ENCODE measurements around the gene STIM1. TPM values are rescaled to one million over a fixed set of nuclear protein-coding genes. Genes with fewer than 3 reads are reported as not detected.

The STIM1 gene
- total RNA-seq, 1 donor = 57.9 TPM

DNA sequence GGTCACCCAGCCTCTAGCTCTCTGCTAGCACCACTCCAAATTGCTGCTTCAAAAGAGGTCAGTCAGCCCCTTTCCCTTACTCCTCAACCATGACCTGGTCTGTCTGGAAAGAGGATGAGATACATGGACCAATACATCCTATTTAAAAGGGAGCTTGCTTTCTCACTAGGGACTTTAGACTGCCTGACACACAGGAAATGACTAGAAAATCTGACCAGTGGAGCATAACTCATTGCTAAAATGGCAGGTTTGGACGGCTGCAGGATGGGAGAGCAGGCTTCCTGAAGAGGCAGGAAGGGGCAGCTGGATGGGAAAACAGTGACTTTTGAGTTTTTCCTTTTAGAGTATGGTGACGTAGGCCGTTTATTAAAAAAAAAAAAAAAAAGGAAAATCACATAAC is 25.3 kb downstream of the STIM1 start:
- Histone ChIP-seq H3K4me2 (ENCODE audit: insufficient read depth, low read length) (peak overlapping the region; percentile 9), H2AFZ (ENCODE audit: low read length) (peak overlapping the region; percentile 27)

DNA sequence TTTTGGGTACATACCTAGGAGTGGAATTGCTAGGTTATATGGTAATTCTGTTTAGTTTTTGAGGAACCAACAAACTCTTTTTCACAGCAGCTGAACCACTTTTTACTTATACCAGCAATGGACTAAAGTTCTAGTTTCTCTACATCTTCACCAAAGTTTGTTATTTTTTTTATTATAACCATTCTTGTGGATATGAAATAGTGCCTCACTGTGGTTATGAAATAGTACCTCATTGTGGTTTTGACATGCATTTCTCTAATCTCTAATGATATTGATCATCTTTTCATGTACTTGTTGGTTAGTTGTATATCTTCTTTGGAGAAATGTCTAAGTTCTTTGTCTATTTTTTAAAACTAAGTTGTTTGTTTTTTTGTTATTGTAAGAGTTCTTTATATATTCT is 27.2 kb downstream of the STIM1 start:
- Histone ChIP-seq H4K20me1 (ENCODE audit: insufficient read depth, low read length) (peaks cover 17% of the 10 kb centered on the region), H3K79me2 (ENCODE audit: insufficient read depth, low read length) (peaks cover 58% of the 10 kb centered on the region), H3K4me3 (ENCODE audit: insufficient read depth, low read length) (no peak overlapping the region), H3K36me3 (ENCODE audit: insufficient read depth, low read length) (no peaks in the 10 kb centered on the region), H3K27ac (ENCODE audit: low read depth, low read length) (no peak overlapping the region), H3K4me1 (ENCODE audit: insufficient read depth, low read length) (peaks cover 10% of the 10 kb centered on the region), H2AFZ (ENCODE audit: low read length) (no peak overlapping the region), H3K27me3 (ENCODE audit: insufficient read depth, low read length) (no peaks in the 10 kb centered on the region), H3K4me2 (ENCODE audit: insufficient read depth, low read length) (no peak overlapping the region), H3K9me3 (ENCODE audit: low read depth, low read length) (no peaks in the 10 kb centered on the region)
- TF ChIP-seq, protein P1, sequence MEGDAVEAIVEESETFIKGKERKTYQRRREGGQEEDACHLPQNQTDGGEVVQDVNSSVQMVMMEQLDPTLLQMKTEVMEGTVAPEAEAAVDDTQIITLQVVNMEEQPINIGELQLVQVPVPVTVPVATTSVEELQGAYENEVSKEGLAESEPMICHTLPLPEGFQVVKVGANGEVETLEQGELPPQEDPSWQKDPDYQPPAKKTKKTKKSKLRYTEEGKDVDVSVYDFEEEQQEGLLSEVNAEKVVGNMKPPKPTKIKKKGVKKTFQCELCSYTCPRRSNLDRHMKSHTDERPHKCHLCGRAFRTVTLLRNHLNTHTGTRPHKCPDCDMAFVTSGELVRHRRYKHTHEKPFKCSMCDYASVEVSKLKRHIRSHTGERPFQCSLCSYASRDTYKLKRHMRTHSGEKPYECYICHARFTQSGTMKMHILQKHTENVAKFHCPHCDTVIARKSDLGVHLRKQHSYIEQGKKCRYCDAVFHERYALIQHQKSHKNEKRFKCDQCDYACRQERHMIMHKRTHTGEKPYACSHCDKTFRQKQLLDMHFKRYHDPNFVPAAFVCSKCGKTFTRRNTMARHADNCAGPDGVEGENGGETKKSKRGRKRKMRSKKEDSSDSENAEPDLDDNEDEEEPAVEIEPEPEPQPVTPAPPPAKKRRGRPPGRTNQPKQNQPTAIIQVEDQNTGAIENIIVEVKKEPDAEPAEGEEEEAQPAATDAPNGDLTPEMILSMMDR (IDR thresholded peaks at IDR 0.05; ENCODE audit: extremely low read depth, low read depth, low read length) = no peak
- no peak for DNase-seq (ENCODE audit: insufficient read length, low spot score, missing footprints)

More for the DNA sequence above, 25.3 kb downstream of the STIM1 start:
- no peaks in the 10 kb centered on the region for H3K9me3 ChIP-seq (ENCODE audit: low read depth, low read length)
- no peaks in the 10 kb centered on the region for H3K27me3 ChIP-seq (ENCODE audit: insufficient read depth, low read length)
- H3K79me2 ChIP-seq (ENCODE audit: insufficient read depth, low read length) = peaks cover 62% of the 10 kb centered on the region
- TF ChIP-seq, protein P1 (IDR thresholded peaks at IDR 0.05; ENCODE audit: extremely low read depth, low read depth, low read length) = no peak
- no peak overlapping the region for H3K4me3 ChIP-seq (ENCODE audit: insufficient read depth, low read length)
- peaks cover 18% of the 10 kb centered on the region for H4K20me1 ChIP-seq (ENCODE audit: insufficient read depth, low read length)
- H3K36me3 ChIP-seq (ENCODE audit: insufficient read depth, low read length) = no peaks in the 10 kb centered on the region
- peak overlapping the region; percentile 57 for H3K27ac ChIP-seq (ENCODE audit: low read depth, low read length)
- peaks cover 10% of the 10 kb centered on the region for H3K4me1 ChIP-seq (ENCODE audit: insufficient read depth, low read length)
- DNase-seq (ENCODE audit: insufficient read length, low spot score, missing footprints) = peak; percentile 82

DNA sequence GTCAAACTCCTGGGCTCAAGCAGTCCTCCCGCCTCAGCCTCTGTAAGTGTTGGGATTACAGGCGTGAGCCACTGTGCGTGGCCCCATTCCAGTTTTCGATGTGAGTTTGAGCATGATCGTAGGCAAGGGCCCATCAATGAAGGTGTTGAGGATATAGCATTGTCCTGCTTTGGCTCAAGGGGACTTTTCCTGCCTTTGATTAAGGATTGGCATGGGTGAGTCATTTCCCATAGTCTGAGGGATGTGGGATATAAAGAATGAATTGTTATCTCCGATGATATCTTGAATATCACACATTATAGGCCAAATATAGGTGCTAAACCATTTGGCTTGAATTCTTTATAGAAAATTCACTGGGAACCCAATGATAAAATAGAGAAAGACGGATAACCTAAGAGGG is 30.4 kb downstream of the STIM1 start:
- Histone ChIP-seq H3K27ac (ENCODE audit: low read depth, low read length) (no peak overlapping the region), H3K4me3 (ENCODE audit: insufficient read depth, low read length) (no peak overlapping the region), H4K20me1 (ENCODE audit: insufficient read depth, low read length) (peaks cover 16% of the 10 kb centered on the region), H3K79me2 (ENCODE audit: insufficient read depth, low read length) (peaks cover 55% of the 10 kb centered on the region), H2AFZ (ENCODE audit: low read length) (no peak overlapping the region), H3K36me3 (ENCODE audit: insufficient read depth, low read length) (no peaks in the 10 kb centered on the region), H3K9me3 (ENCODE audit: low read depth, low read length) (no peaks in the 10 kb centered on the region), H3K27me3 (ENCODE audit: insufficient read depth, low read length) (no peaks in the 10 kb centered on the region), H3K4me2 (ENCODE audit: insufficient read depth, low read length) (no peak overlapping the region), H3K4me1 (ENCODE audit: insufficient read depth, low read length) (peaks cover 2% of the 10 kb centered on the region)
- TF ChIP-seq, protein P1 (IDR thresholded peaks at IDR 0.05; ENCODE audit: extremely low read depth, low read depth, low read length) = no peak
- no peak for DNase-seq (ENCODE audit: insufficient read length, low spot score, missing footprints)

DNA sequence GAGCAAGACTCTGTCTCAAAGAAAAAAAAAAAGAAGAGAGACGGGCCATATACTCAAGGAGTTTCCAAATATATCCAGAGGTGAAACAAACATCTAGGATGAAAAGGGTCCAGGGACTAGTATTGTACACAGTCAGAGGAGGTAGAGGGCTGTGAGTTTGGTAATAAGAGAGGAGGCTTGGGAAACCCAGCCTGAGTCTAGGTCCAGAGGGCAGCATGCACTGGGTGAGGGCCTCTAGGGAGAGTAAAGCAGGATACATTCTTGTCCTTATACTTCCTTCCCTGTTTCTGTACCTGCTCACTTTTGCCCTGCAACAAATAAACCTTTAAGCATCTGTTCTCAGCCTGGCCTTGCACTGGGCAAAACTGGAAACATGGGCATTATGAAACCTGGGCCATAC is 31.5 kb downstream of the STIM1 start:
- no peaks in the 10 kb centered on the region for H3K9me3 ChIP-seq (ENCODE audit: low read depth, low read length)
- no peaks in the 10 kb centered on the region for H3K27me3 ChIP-seq (ENCODE audit: insufficient read depth, low read length)
- H3K36me3 ChIP-seq (ENCODE audit: insufficient read depth, low read length) = no peaks in the 10 kb centered on the region
- H3K4me2 ChIP-seq (ENCODE audit: insufficient read depth, low read length) = no peak overlapping the region
- no peak overlapping the region for H3K4me3 ChIP-seq (ENCODE audit: insufficient read depth, low read length)
- TF ChIP-seq, protein P1 (IDR thresholded peaks at IDR 0.05; ENCODE audit: extremely low read depth, low read depth, low read length) = no peak
- H4K20me1 ChIP-seq (ENCODE audit: insufficient read depth, low read length) = peaks cover 16% of the 10 kb centered on the region
- H3K4me1 ChIP-seq (ENCODE audit: insufficient read depth, low read length) = no peaks in the 10 kb centered on the region
- no peak for DNase-seq (ENCODE audit: insufficient read length, low spot score, missing footprints)
- H2AFZ ChIP-seq (ENCODE audit: low read length) = no peak overlapping the region
- no peak overlapping the region for H3K27ac ChIP-seq (ENCODE audit: low read depth, low read length)
- H3K79me2 ChIP-seq (ENCODE audit: insufficient read depth, low read length) = peaks cover 52% of the 10 kb centered on the region

All from osteoblast (primary cell).